A549 (cell line): ENCODE results near the gene OLFM3. TPM values are rescaled to one million over a fixed set of nuclear protein-coding genes. Genes with fewer than 3 reads are reported as not detected.
A peak's percentile ranks its signal among the peaks of the same experiment; 100 is the strongest.

Experiments
- ATAC-seq, 2 experiments: fragments of 200-7000 bp in 1 of 2; fragments of >200 bp in 1 of 2; cut with Nextera tagmentation in 1 of 2; cut with Tn5 transposase in 1 of 2; 3 replicates each; pipeline versions ENCODE4 v1.8.0 to v1.9.1; 2018 to 2020; ENCODE audit warnings: mild to moderate bottlenecking in 1 of 2, moderate library complexity in 1 of 2
- CTCF ChIA-PET: fragments of 300-600 bp; sonication (Branson Sonifier 250); formaldehyde crosslinking; extraction: SDS; loops from one replicate; lab custom pipeline; 2021; ENCODE audit warnings: antibody characterized with exemption, inconsistent platforms; lab: Yijun Ruan, JAX
- POLR2A ChIA-PET: fragments of 350-600 bp; formaldehyde crosslinking; extraction: SDS; loops from one replicate; lab custom pipeline; 2021; ENCODE audit warnings: antibody characterized with exemption, inconsistent platforms; lab: Yijun Ruan, JAX
- DNase-seq, 2 experiments: peaks; one replicate each; pipeline versions ENCODE4 v3.0.0 to v3.0.0-alpha.2; 2011 to 2016; ENCODE audit warnings: low read depth in 1 of 2, low spot score in 1 of 2
- FAIRE-seq: peaks from 2 replicates; lab custom pipeline; 2011; peaks lifted over from hg19 to GRCh38; lab: Jason Lieb, UNC
- H3K27ac ChIP-seq, 2 experiments: fragments of >200 bp; sonication (Bioruptor Twin); formaldehyde crosslinking; 3 replicates each; pipeline ENCODE4 v1.5.1; 2016 to 2017
- H3K4me1 ChIP-seq: fragments of >200 bp; sonication (Bioruptor Twin); formaldehyde crosslinking; 3 replicates; pipeline ENCODE4 v1.6.1; 2016
- H3K4me2 ChIP-seq: fragments of >200 bp; sonication (Bioruptor Twin); formaldehyde crosslinking; 3 replicates; pipeline ENCODE4 v1.6.1; 2016
- H3K4me3 ChIP-seq: fragments of >200 bp; sonication (Bioruptor Twin); formaldehyde crosslinking; 3 replicates; pipeline ENCODE4 v1.5.1; 2016
- H3K9me3 ChIP-seq: fragments of >200 bp; sonication (Bioruptor Twin); formaldehyde crosslinking; 3 replicates; pipeline ENCODE4 v1.6.1; 2016
- CTCF ChIP-seq: fragments of >200 bp; sonication (Bioruptor Twin); formaldehyde crosslinking; IDR thresholded peaks from 3 replicates; pipeline ENCODE4 v1.5.1; 2016
- ELK1 ChIP-seq: fragments of 150-350 bp; IDR thresholded peaks from 2 replicates; pipeline ENCODE4 v1.6.1; 2014; ENCODE audit warnings: low read depth, mild to moderate bottlenecking, low read length
- FOSL2 ChIP-seq, 2 experiments: fragments of 450-650 bp in 1 of 2; fragments of >200 bp in 1 of 2; sonication (Bioruptor Twin) in 1 of 2; formaldehyde crosslinking; IDR thresholded peaks; 2 replicates each; pipeline versions ENCODE4 v1.5.0 to v1.6.1; 2016 to 2020; ENCODE audit warnings: mild to moderate bottlenecking in 1 of 2, moderate library complexity in 1 of 2
- HDAC2 ChIP-seq: fragments of 200-600 bp; sonication (generic); IDR thresholded peaks from 2 replicates; pipeline ENCODE4 v1.6.1; 2016
- HES2 ChIP-seq: fragments of >200 bp; sonication (Bioruptor Twin); formaldehyde crosslinking; IDR thresholded peaks from 2 replicates; pipeline ENCODE4 v1.6.1; 2016
- HMGXB4 ChIP-seq: fragments of 250-450 bp; sonication (Bioruptor Pico); IDR thresholded peaks from 2 replicates; pipeline ENCODE4 v1.5.0; 2021; ENCODE audit warnings: mild to moderate bottlenecking, moderate library complexity, borderline replicate concordance
- HOXA7 ChIP-seq: fragments of 250-450 bp; sonication (Bioruptor Pico); IDR thresholded peaks from 2 replicates; pipeline ENCODE4 v1.5.0; 2020; ENCODE audit warnings: mild to moderate bottlenecking, moderate library complexity
- HOXB13 ChIP-seq: fragments of 250-450 bp; sonication (Bioruptor Pico); IDR thresholded peaks from 2 replicates; pipeline ENCODE4 v1.5.0; 2020; ENCODE audit warnings: low read depth, mild to moderate bottlenecking, moderate library complexity
- JUN ChIP-seq, 2 experiments: fragments of >200 bp; sonication (Bioruptor Twin); formaldehyde crosslinking; IDR thresholded peaks; 2 replicates in 1 of 2; 3 replicates in 1 of 2; pipeline ENCODE4 v1.6.1; 2016 to 2017
- KDM1A ChIP-seq: fragments of 200-600 bp; sonication (generic); IDR thresholded peaks from 2 replicates; pipeline ENCODE4 v1.6.1; 2016; ENCODE audit warnings: low read depth, mild to moderate bottlenecking
- KDM5A ChIP-seq: fragments of 200-600 bp; sonication (generic); IDR thresholded peaks from 2 replicates; pipeline ENCODE4 v1.6.1; 2016; ENCODE audit warnings: antibody characterized with exemption, mild to moderate bottlenecking
- MAX ChIP-seq: IDR thresholded peaks from 2 replicates; pipeline ENCODE4 v1.6.1; 2012
- NR3C1 ChIP-seq: fragments of >200 bp; sonication (Bioruptor Twin); formaldehyde crosslinking; IDR thresholded peaks from 3 replicates; pipeline ENCODE4 v1.6.1; 2017
- PHF8 ChIP-seq: fragments of 200-600 bp; sonication (generic); IDR thresholded peaks from 2 replicates; pipeline ENCODE4 v1.6.1; 2016; ENCODE audit warnings: low read depth, mild to moderate bottlenecking, antibody characterized with exemption, moderate library complexity, borderline replicate concordance
- RAD21 ChIP-seq, 2 experiments: fragments of >200 bp in 1 of 2; sonication (Bioruptor Twin) in 1 of 2; formaldehyde crosslinking in 1 of 2; IDR thresholded peaks in 1 of 2; conservative IDR thresholded peaks in 1 of 2; 2 replicates in 1 of 2; 3 replicates in 1 of 2; pipeline ENCODE4 v1.6.1; 2012 to 2018; ENCODE audit warnings: inconsistent platforms in 1 of 2
- RARB ChIP-seq: fragments of 250-450 bp; sonication (Bioruptor Pico); IDR thresholded peaks from 2 replicates; pipeline ENCODE4 v1.8.0; 2021; ENCODE audit warnings: mild to moderate bottlenecking, moderate library complexity
- REST ChIP-seq: fragments of 200-600 bp; sonication (generic); IDR thresholded peaks from 2 replicates; pipeline ENCODE4 v1.6.1; 2016; ENCODE audit warnings: antibody characterized with exemption, mild to moderate bottlenecking, moderate library complexity
- RNF2 ChIP-seq: fragments of 200-600 bp; sonication (generic); IDR thresholded peaks from 2 replicates; pipeline ENCODE4 v1.6.1; 2016; ENCODE audit warnings: low read depth, mild to moderate bottlenecking, antibody characterized with exemption, moderate library complexity, borderline replicate concordance
- SREBF2 ChIP-seq: fragments of 450-650 bp; IDR thresholded peaks from 2 replicates; pipeline ENCODE4 v1.6.1; 2014; ENCODE audit warnings: mild to moderate bottlenecking, moderate library complexity
- WGBS: methylation state at CpG from one replicate; pipeline ENCODE4 v1.1.6; 2017; ENCODE audit errors: missing lambda C conversion rate; 5-methylcytosine and 5-hydroxymethylcytosine counted together
- polyA plus RNA-seq, 4 experiments: library from polyadenylated mRNA; depleted of rRNA in 3 of 4; stranded (reverse); fragments of >200 nt; fragmentation: RNase III in 1 of 4; extraction: RNeasy Plus Mini Kit Qiagen cat#74134 plus additional on column Dnase treatment in 1 of 4; gene quantifications; 2 replicates in 3 of 4; 3 replicates in 1 of 4; pipeline ENCODE4 v1.2.3, GENCODE V29; 2011 to 2017

The OLFM3 gene
- polyA plus RNA-seq, 2 of the 4 experiments (the other 2 are of a cell fraction): not detected

GRCh38 chr1:101974599-101975274, 22.0 kb downstream of the OLFM3 start:
- Histone ChIP-seq H3K27ac (no peak overlapping the region), H3K4me3 (no peak overlapping the region), H3K4me2 (no peak overlapping the region), H3K4me1 (no peaks in the 10 kb centered on the region), H3K9me3 (no peaks in the 10 kb centered on the region)
- DNase-seq: no peak
- no peak for ATAC-seq
- WGBS: 0% methylated on average over 3 of the region's 3 CpGs
- CTCF ChIA-PET: no interaction called here
- TF ChIP-seq FOSL2 (IDR thresholded peaks at IDR 0.05): no peak
- no peak for TF ChIP-seq FOSL2 (CRISPR knock-in tag; IDR thresholded peaks at IDR 0.05)
- TF ChIP-seq JUN (IDR thresholded peaks at IDR 0.05): no peak
- TF ChIP-seq SREBF2: no peak
- TF ChIP-seq NR3C1: no peak
- no peak for TF ChIP-seq KDM1A
- no peak for TF ChIP-seq HMGXB4
- TF ChIP-seq ELK1: no peak
- TF ChIP-seq PHF8: no peak
- no peak for TF ChIP-seq RAD21 (conservative IDR thresholded peaks at IDR 0.05 in 1 of 2, IDR thresholded peaks at IDR 0.05 in 1 of 2)
- no peak for TF ChIP-seq KDM5A
- no peak for TF ChIP-seq REST
- no peak for TF ChIP-seq MAX
- TF ChIP-seq HDAC2: no peak
- no peak for TF ChIP-seq RARB (CRISPR knock-in tag)
- no peak for TF ChIP-seq CTCF
- no peak for TF ChIP-seq HOXA7 (CRISPR knock-in tag)
- POLR2A ChIA-PET: no interaction called here
- FAIRE-seq: no peak

DNA sequence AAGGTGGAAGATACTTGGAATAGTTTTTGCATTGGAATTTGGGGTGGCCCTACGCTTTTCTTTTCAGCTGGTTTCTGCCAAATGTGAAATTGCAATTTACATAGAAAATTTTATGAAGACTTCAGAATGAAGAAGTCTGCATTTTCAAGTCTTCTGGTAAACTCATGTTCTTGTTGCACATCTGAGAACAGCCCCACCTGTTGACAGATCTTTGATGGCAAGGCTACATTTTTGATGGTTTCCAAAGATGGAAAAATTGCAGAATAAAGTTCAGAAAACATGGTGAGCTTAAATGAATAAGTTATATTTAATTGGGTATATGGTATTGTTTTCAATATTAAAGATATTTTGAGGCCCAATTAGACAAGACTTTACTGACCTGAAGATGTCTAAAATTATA, 25.4 kb downstream of the OLFM3 start:
- Histone ChIP-seq H3K4me2 (no peak overlapping the region), H3K27ac (no peak overlapping the region), H3K9me3 (no peaks in the 10 kb centered on the region), H3K4me1 (no peaks in the 10 kb centered on the region), H3K4me3 (no peak overlapping the region)
- DNase-seq: peak in 1 of 2 experiments; percentile 18
- 0% methylated on average over 1 of the region's 1 CpG for WGBS
- no peak for FAIRE-seq
- ChIA-PET CTCF (no interaction called here), POLR2A (no interaction called here)
- no peak for TF ChIP-seq REST
- no peak for TF ChIP-seq HOXB13 (CRISPR knock-in tag)
- no peak for TF ChIP-seq RNF2
- TF ChIP-seq HES2: no peak
- ATAC-seq: no peak
